GM15510 (cell line): ENCODE data around the gene TTC33.

Source experiments
- POLR2A ChIP-seq: IDR thresholded peaks from 3 replicates; pipeline ENCODE4 v1.6.1; 2011; ENCODE audit warnings: borderline replicate concordance; ENCODE audit not compliant: insufficient read length; ENCODE audit errors: extremely low read depth

Gene TTC33

DNA sequence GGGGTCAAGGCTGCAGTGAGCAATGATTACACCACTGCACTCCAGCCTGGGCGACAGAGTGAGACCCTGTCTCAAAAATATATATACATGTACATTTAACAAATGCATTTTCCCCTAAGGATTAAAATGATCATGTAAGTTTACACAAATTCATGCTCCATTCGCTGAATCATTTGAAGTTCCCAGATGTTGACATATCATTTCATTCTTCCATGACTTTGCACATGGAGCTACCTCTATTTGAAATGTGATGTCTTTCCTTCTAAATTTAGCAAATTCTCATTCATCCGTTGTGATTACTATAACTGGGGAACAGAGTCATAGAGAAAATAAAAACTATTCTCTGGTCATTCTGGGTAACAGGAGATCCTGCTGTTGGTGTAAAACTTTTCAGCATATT lies 65.5 kb downstream of the TTC33 start:
- TF ChIP-seq POLR2A, result no peak

DNA sequence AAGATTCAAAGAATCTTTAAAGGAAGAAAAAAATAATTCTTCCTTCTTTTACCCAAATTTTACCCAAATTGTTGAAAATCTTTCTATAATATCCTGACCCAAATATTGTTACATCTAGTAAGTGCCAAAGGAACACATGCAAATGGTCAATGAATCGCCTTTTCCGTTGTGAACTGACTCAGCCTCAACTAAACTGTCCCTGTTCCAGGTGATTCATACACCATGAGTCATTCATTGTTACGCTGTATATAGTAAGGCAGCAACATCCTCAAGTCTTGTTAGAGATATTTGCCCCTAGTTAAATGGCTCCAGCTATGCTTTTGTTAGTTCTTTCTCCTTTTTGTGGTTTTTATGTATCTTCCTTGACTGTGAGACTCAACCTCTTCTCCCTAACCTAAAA lies 66.3 kb downstream of the TTC33 start:
- TF ChIP-seq POLR2A, result no peak

DNA sequence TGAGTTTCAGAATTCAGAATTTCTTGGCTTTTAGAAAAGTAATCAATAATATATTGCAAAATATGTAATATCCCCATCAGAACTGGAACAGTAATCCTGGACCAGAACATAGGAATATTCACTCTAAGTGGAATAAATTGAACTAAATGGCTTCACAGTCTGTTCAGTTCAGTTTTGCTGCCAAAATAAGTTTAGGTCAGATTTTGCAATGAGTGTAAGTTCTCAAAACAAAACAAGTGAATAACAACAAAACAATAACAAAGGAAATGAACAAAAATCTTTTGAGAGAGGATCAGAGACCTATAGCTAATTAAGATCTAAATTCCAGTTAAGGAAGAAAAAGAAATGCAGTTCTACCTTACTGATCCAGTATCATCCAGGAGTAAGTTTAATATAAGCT lies 66.8 kb downstream of the TTC33 start:
- no peak for TF ChIP-seq POLR2A

DNA sequence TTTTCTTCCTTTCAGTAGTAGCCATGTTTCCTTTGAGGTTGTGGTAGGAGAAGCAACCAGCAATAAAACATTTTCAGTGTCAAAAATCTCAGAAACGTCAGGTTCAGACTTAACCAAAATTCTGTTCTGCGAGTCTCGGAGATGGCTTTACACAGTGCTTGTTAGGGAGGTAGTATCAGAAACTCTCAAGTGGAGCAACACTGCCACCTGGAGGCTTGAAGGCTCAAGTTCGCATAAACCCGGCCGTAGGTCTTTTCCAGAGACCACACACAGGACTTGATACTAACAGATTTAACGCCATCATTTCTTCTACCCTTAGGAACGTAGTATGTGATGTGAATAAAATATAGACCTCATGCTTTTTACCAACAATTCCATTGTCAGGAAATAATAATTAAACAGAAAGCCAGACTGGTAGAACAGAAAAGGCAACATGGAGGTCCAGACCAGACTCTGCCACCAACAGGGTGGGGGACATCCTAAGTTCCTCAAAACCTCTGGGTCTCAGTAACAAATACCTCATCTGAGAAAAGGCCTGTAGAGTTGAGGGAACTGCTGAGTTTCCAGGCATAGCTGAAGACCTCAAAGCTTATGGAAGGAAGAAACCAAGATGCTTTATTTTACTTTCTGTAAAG lies 67.5 kb downstream of the TTC33 start:
- TF ChIP-seq POLR2A, result no peak

DNA sequence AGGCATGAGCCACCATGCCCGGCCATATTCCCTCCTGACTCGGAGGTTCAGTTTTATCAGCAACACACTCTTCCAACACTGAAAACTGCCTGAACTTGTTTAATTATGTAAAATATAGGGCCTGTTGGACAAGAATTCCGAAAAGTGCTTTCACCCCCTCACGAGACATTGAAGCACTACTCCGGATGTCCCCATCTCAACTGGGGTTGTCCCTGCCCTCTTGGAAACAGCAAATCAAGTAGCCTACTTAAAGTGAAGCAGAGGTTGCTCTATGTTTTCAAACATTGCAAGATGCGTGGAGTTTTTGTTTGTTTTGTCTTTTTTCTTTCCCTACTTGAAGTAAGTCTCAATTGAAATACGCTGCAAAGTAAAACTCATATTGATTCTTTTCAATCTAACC lies 68.4 kb downstream of the TTC33 start:
- TF ChIP-seq POLR2A, result no peak

DNA sequence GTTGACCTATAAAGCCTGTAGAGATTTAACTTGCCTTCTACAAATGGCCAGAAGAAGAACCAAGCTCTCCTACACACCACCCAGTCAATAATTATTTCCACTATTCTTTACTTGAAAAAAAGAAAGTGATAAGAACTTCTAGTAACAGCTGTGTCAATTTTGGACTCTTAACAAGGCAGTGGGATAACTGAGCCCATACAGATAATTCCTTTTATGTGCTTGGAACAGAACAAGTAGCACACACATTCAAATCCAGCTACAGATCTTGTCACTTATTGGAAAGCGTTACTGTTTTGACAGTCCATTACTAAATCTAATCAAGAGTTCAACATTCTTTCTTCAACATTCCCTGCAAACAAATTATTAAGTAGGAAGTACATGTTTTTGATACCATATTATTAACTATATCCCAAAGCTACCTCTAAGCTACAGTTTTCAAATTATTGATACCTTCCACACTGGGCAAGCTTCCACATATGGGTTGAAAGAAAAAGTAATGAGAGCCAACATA lies 69.7 kb downstream of the TTC33 start:
- TF ChIP-seq POLR2A, result no peak

DNA sequence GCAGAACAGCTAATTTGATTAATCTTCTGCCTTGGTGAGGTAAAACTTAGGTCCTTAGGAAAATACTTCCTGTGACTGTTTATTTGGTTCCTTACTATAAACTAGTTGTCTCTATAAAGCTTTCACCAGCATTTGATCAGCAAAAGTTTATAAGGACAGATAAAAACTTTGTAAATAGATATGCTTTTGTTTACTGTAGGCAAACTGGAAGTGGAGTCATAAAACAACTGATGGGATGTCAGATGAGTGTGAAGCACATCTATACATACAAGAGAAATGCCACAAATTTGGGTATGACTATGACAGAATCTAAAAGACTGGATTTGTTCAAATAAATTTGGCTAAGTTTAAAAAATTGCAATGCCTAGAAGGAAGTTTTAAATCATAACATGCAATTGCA lies 70.6 kb downstream of the TTC33 start:
- no peak for TF ChIP-seq POLR2A

DNA sequence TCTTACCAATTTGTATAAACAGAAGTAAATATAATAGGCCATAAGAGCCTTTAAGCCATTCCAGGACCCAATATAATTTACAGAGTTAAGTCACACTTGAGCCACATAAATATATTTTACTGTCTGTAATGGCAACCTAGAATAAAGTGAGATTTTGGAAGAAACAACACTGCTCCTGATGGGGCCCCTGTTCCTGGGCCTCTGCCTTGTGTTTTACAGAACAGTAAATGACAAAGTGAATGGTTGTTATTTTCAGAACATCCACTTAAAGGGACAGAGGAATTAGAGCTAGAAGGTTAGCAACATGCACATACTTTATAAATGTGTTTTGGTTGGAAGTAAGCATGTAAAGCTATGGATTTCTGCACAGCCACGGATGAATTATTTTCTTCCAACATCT lies 72.5 kb downstream of the TTC33 start:
- no peak for TF ChIP-seq POLR2A

DNA sequence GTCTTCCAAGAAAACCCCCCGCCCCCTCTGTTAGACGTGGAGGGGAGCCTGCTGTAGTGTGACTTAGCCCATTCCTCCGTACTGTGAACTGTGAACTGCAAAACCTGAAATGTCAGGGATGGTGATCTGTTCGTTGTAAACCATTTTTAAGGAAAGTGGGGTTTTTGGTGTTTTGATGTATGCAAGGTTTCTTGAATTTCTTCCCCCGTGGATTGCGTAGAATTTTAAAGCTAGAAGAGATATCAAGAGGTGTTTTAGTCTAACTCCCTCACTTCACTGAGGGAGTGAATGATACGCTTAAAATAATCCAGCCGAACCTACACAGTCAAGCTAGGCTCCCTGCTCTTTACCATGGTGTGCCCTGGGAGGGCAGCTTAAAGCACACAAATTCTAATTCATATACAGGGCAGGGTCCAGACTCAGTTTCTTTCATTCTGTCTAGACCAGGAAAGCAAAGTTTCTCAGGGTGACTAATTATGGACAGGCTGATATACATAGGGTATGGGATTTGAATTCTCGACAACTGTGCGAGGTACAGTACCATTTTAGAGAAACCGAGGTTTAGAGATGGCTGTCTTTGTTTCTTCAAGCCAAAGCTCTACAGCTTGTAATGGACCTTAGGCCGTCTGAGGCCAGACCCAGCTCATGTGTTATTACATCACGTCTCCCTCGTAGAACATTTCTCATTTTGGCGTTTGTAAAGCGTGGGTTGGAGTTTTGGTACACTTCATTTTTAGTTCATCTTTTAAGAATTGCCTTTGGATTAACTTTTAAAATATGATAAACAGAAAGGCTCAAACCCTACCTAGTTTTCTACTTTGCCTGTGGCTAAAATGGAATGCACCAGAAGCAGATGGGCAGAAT lies 73.4 kb downstream of the TTC33 start:
- TF ChIP-seq POLR2A, result no peak

DNA sequence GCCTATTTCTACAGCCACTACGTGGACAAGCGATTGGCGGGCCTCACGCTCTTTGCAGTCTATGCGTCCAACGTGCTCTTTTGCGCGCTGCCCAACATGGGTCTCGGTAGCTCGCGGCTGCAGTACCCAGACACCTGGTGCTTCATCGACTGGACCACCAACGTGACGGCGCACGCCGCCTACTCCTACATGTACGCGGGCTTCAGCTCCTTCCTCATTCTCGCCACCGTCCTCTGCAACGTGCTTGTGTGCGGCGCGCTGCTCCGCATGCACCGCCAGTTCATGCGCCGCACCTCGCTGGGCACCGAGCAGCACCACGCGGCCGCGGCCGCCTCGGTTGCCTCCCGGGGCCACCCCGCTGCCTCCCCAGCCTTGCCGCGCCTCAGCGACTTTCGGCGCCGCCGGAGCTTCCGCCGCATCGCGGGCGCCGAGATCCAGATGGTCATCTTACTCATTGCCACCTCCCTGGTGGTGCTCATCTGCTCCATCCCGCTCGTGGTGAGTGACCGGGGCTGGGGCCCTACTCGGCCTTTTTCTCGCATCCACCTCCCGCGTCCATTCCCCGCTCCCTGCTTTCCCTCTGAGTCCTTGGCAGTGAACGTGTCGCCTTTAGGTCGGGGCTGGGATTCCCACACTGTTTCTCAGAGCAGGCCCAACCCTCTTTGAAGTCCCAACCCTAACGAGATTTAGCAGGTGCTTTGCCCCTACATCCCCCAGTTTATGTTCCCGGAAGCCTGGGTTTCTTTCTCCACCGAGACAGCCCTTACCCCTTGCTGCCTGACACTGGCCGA lies 74.2 kb downstream of the TTC33 start:
- TF ChIP-seq POLR2A, result no peak

DNA sequence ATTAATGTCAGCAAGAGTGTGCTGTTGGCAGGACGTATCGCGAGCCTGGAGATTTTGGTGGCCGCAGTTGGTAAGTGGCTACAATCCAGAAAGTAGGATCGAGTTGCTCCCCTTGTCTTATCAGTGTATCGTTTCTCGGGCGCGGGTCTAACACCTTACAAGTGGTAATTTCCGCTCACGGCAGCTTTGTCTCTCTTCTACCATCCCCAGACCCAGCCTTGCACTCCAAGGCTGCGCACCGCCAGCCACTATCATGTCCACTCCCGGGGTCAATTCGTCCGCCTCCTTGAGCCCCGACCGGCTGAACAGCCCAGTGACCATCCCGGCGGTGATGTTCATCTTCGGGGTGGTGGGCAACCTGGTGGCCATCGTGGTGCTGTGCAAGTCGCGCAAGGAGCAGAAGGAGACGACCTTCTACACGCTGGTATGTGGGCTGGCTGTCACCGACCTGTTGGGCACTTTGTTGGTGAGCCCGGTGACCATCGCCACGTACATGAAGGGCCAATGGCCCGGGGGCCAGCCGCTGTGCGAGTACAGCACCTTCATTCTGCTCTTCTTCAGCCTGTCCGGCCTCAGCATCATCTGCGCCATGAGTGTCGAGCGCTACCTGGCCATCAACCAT lies 74.9 kb downstream of the TTC33 start:
- no peak for TF ChIP-seq POLR2A

DNA sequence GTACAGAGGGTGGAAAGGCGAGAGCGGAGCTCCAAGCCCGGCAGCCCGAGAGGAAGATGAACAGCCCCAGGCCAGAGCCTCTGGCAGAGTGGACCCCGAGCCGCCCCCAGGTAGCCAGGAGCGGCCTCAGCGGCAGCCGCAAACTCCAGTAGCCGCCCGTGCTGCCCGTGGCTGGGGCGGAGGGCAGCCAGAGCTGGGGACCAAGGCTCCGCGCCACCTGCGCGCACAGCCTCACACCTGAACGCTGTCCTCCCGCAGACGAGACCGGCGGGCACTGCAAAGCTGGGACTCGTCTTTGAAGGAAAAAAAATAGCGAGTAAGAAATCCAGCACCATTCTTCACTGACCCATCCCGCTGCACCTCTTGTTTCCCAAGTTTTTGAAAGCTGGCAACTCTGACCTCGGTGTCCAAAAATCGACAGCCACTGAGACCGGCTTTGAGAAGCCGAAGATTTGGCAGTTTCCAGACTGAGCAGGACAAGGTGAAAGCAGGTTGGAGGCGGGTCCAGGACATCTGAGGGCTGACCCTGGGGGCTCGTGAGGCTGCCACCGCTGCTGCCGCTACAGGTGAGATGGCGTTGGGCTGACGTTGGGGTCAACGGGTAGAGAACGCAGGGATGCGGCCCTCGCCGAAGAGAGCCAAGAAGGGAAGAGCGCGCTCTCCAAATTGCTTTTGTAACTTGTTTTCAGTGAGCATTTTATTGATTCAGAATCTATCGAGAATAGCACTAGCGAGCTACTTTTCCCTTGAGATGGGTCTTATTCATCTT lies 75.7 kb downstream of the TTC33 start, which contains the start of gene PTGER4:
PTGER4 (plus strand) TSS at position 3 of the 769 bp plus-strand sequence. CDS start 1,079 bp downstream, outside the sequence.
- TF ChIP-seq POLR2A, result peak; percentile 37

DNA sequence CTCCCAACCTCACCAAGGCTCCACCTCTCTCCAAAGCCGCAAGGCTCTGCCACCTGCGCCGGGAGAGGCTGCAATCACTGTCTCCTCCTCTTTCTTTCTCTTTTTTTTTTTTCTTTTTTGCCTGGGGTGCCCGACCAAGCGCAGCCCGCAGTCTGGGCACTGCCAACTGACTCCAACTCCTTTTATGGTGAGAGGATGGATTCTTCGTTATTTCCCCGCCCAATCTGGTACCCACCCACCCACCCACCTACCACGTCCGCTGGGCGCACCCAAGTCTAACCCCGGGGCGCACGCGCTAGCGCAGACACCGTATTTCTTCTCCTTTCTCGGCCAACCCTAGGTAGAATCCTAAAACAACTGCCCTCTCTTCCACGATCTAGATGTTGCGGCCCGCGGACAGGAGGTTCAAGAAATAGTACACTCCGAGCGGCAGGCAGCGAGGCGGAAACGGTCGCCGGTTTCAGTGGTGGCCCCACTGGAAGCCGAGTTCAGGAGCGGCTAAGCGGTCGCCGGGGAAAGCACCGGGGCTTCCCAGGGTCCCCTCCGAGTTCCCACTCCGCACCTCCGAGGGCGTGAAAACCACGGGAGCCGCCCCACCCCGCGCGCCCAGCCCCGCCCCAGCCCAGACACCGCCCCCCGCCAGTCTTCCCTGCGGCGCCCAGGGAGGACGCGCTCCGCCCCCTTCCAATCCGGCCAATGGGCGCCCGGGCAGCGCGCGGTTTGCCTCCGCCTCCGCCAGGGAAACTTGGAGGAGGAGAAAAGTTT lies 76.4 kb downstream of the TTC33 start:
- no peak for TF ChIP-seq POLR2A
